HG02642 (cell line): Measurements from ENCODE around the gene HEMK1.

ENCODE experiments used
- ATAC-seq: cut with Tn5 transposase; IDR thresholded peaks from one replicate; pipeline ENCODE4 v1.9.1; 2021; ENCODE audit warnings: mild to moderate bottlenecking; ENCODE audit not compliant: unreplicated experiment, poor library complexity

Gene HEMK1

DNA sequence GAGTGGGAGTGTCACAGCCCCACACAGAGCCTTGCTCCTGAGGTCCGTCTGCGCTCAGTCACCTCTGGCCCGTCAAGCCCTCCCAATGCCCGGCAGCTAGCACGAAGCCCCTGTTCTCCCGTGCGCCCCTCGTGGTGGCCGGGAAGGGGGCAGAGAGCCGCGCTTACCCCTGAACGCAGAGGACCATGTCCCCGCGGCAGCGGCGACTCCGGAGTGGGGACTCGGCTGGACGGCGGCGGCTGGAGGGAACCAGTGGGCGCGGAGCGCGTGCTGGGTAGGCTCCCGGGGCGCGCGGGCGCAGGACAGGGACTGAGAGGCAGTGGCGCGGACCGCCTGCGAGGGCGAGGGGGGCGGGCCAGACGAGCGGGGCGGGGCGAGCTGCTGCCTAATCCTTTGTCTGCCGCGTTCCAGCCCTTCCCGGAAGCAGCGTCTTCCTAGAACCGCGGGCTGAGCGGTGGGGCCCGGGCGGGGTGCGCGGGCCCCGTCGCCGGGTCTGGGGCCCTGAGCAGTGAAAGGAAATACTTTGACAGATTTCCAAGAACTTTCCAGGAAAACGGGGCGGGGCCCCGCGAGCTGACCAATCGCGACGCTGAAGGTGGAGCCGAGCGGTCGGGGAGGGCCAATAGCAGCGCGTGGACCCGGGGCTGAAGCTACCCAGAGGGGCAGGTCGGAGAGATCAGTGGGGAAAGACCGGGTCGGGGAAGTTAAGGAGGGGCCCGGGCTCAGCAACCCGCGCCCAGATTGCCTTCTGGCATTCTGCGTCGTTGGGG, 42.3 kb downstream of the HEMK1 start, which contains the start of gene CISH:
TSS of gene CISH (minus strand) at position 311 of the 770 bp plus-strand sequence. CDS start at position 187, 124 bp downstream.
- ATAC-seq = peak; percentile 74

- no peak for ATAC-seq
Observed at GRCh38 chr3:50612234-50612882, 43.0 kb downstream of the HEMK1 start.

GRCh38 chr3:50612970-50613846, 43.9 kb downstream of the HEMK1 start:
- no peak for ATAC-seq

DNA sequence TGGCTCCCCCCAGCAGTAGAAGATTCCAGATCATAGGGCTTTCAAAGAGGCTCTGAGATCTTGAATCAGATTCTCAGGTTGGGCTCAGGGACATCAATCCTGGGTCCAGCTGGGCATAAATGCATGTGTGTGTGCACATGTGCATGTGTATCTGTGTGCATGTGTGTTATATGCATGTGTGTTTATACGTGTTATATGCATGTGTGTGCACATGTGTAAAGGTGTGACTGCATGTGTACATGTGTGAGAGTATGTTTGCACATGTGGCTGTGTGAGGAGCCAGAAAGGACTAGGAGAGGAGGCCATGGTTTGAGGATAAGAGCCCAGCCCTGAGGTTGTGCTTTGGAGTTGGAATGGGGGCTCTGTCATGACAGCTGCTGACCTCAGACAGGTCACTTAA, 45.9 kb downstream of the HEMK1 start:
- no peak for ATAC-seq

- peak; percentile 28 for ATAC-seq
Observed at GRCh38 chr3:50616003-50616769, 46.9 kb downstream of the HEMK1 start.

- peak; percentile 72 for ATAC-seq
Observed at GRCh38 chr3:50616770-50617095, 47.4 kb downstream of the HEMK1 start.

- peak; percentile 23 for ATAC-seq
Observed at GRCh38 chr3:50617096-50617791, 47.9 kb downstream of the HEMK1 start, which contains the start of gene MAPKAPK3. TSS of gene MAPKAPK3 (plus strand) at chr3:50617151. CDS start at chr3:50617566, 415 bp downstream.

GRCh38 chr3:50617911-50618481, 48.7 kb downstream of the HEMK1 start:
- ATAC-seq = no peak

- no peak for ATAC-seq
Observed at GRCh38 chr3:50620420-50620819, 51.1 kb downstream of the HEMK1 start.

- ATAC-seq = no peak
Observed at GRCh38 chr3:50620820-50621219, 51.5 kb downstream of the HEMK1 start.

GRCh38 chr3:50622881-50623280, 53.6 kb downstream of the HEMK1 start:
- ATAC-seq = no peak

DNA sequence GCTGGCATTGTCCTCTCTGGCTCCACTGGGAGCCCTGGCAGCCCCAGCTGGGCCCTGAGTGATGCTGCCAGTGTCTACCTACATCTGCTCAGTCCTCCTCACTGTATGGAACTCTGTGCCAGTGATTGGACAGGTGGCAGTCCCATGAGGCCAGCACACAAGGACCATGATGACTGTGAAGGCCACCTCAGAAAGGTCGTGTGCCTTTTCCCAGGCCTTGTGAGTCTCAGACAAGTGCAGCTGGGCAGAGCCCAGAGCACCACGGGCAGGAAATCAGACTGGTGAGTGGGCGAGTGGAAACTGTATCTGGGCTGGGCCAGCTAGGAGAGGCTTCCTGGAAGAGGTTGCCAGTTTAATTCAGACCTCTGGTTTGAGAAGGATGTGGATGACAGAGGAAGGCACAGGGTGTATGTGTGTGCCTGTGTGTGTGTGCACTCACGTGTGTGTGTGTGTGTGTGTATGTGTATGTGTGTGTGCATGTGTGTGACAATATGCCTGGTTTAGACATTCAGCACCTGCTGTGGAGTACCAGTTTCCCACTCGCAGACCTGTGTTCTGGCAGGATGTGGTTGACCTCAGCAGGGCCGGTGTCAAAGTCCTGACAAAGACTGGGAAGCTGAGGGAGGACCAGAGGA, 54.6 kb downstream of the HEMK1 start:
- ATAC-seq = peak; percentile 44

GRCh38 chr3:50624634-50625033, 55.3 kb downstream of the HEMK1 start:
- ATAC-seq = no peak

- ATAC-seq = no peak
Observed at GRCh38 chr3:50625231-50626182, 56.2 kb downstream of the HEMK1 start.

- ATAC-seq = no peak
Observed at GRCh38 chr3:50626401-50626800, 57.1 kb downstream of the HEMK1 start.

GRCh38 chr3:50627407-50628051, 58.2 kb downstream of the HEMK1 start:
- ATAC-seq = no peak

DNA sequence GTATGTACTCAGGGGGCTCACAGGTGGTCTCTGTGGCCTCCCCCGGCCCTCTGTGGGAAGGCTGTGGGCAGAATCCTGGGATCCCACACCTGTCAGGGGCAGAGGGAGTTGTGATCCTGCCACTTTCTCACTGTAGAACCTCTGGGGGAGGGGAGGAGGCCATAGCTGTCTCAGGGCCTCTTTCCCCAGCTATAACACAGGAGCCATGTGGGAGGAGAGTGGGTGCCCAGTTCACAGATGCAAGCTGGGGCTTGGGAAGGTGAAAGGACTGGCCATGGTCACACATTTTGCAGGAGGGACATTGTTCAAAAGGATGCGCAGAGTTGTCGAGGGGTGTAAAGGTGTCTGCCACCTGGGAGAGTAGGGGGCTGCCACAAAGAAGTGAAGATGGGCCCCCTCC, 59.3 kb downstream of the HEMK1 start:
- ATAC-seq = no peak
